Skeletal muscle tissue (tissue), 4 donors: ENCODE measurements around the gene DPM2. TPM values are rescaled to one million over a fixed set of nuclear protein-coding genes. Genes with fewer than 3 reads are reported as not detected.

Source experiments
- H3K27ac ChIP-seq: one replicate; pipeline ENCODE4 v1.7.0; 2013; ENCODE audit warnings: mild to moderate bottlenecking, low read depth, low read length, inconsistent platforms
- H3K27me3 ChIP-seq, 3 donors: one replicate each; pipeline ENCODE4 v1.7.0; 2013; ENCODE audit warnings: low read length in 3 of 3; ENCODE audit not compliant: control insufficient read depth in 3 of 3, insufficient read depth in 3 of 3
- H3K36me3 ChIP-seq, 3 donors: one replicate each; pipeline ENCODE4 v1.7.0; 2013; ENCODE audit warnings: low read length in 3 of 3; ENCODE audit not compliant: control insufficient read depth in 3 of 3, insufficient read depth in 3 of 3
- H3K4me1 ChIP-seq, 3 donors: one replicate each; pipeline ENCODE4 v1.7.0; 2013; ENCODE audit warnings: low read length in 3 of 3, mild to moderate bottlenecking in 3 of 3; ENCODE audit not compliant: control insufficient read depth in 3 of 3, insufficient read depth in 3 of 3
- H3K4me3 ChIP-seq, 3 donors: one replicate each; pipeline ENCODE4 v1.7.0; 2013; ENCODE audit warnings: low read length in 3 of 3
- H3K9ac ChIP-seq, 3 donors: one replicate each; pipeline ENCODE4 v1.7.0; 2013; ENCODE audit warnings: low read length in 3 of 3, mild to moderate bottlenecking in 3 of 3, moderate library complexity in 2 of 3, low read depth in 1 of 3
- H3K9me3 ChIP-seq, 3 donors: one replicate each; pipeline ENCODE4 v1.7.0; 2013; ENCODE audit warnings: low read length in 3 of 3; ENCODE audit not compliant: control insufficient read depth in 3 of 3
- total RNA-seq: library from RNA; depleted of rRNA; stranded (reverse); fragments of >200 nt; gene quantifications from one replicate; pipeline ENCODE4 v1.2.3, GENCODE V29; 2014
- donor health status: Osteomylitis.

The DPM2 gene
- total RNA-seq, 1 donor from 2014 or later = 7.3 TPM

DNA sequence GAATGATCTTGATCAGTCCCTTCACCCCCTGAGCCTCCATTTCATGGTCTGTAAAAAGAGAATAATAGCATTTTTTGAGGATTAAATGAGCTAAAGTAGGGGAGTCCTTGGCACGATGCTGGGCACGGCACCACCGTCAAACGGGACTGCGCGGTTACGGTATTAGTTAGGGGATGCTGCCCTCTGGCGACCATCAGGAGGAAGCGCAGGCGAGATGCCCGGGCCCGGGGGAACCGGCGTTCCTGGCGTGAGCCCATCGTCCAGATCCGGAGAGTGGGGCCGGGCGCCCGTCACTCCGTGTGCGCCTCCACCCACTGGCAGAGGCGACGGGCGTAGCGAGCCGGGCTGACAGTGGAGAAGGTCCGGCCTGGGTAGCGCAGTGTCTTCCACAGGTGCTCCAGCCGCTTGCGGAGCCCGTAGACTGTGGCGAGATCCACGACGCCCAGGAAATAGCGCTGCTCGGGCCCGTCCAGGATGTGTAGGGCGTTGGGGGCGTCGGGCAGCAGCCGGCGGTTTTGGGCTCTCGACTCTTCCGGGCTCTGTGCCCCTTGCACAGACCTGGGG lies 16.0 kb downstream of the DPM2 start:
- Histone ChIP-seq H3K4me1 (peaks cover 17 to 35% (median 34%) of the 10 kb centered on the region in 3 donors), H3K4me3 (peak overlapping the region in 2 of 3 donors; percentile 56 to 58), H3K9me3 (no peaks in the 10 kb centered on the region), H3K27me3 (peaks cover 5 to 25% (median 6%) of the 10 kb centered on the region in 3 donors), H3K9ac (peak overlapping the region; percentile 50 to 57 (median 53)), H3K27ac (no peak overlapping the region), H3K36me3 (no peaks in the 10 kb centered on the region)

DNA sequence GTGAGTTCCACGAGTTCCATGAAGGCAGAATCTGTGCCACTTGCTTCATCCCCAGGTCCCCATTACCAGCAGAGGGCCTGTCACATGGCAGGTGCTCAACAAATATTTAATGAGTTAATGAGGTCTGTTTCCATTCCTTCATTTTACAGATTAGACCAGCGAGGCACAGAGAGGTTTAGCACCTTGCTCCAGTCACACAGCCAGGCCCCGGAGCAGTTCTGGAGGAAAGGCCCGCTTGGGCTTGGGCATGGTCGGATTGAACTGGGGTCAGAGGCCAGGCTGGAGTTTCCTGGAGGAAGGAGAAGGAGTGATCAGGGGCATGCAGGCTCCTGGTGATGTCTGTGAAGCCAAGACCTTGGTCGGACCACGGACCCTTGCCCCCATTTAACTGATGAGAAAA lies 16.9 kb downstream of the DPM2 start:
- H3K4me3 ChIP-seq = no peak overlapping the region
- H3K4me1 ChIP-seq = peaks cover 25 to 44% (median 42%) of the 10 kb centered on the region in 3 donors
- peak overlapping the region in 1 of 3 donors; percentile 16 for H3K9ac ChIP-seq
- H3K27ac ChIP-seq = no peak overlapping the region
- H3K27me3 ChIP-seq = peaks cover 2 to 18% (median 3%) of the 10 kb centered on the region in 3 donors
- no peaks in the 10 kb centered on the region for H3K36me3 ChIP-seq
- no peaks in the 10 kb centered on the region for H3K9me3 ChIP-seq

DNA sequence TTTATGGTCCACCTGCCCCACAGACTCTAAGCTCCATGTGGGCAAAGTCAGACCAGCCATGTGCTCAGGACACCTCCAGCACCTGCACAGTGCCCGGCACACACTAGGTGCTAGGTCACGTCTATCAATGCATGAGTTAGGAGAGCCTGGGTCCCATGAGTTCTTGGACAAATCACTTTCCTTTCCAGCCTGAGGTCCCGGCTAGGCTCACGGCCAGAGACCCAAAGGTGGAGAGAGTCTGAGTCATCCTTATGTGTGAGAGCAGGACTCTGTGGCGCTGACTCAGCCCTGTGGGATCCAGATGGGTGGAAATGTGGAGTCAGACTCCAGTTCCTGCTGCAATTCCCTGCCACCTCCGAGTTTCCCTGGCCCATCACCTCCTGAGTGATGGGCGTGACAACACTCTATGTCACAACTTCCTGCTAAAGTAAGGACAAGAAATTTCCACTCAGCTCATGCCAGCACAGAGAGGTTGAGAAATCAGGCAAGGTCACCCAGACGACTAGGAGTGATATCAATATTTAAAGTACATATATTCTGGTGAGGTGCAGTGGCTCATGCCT lies 18.3 kb downstream of the DPM2 start:
- Histone ChIP-seq H3K9ac (peak overlapping the region in 1 of 3 donors; percentile 23), H3K4me3 (no peak overlapping the region), H3K27ac (peak overlapping the region; percentile 54), H3K27me3 (peaks cover 0 to 7% (median 0%) of the 10 kb centered on the region in 3 donors), H3K4me1 (peaks cover 26 to 54% (median 53%) of the 10 kb centered on the region in 3 donors), H3K36me3 (no peaks in the 10 kb centered on the region), H3K9me3 (no peaks in the 10 kb centered on the region)

DNA sequence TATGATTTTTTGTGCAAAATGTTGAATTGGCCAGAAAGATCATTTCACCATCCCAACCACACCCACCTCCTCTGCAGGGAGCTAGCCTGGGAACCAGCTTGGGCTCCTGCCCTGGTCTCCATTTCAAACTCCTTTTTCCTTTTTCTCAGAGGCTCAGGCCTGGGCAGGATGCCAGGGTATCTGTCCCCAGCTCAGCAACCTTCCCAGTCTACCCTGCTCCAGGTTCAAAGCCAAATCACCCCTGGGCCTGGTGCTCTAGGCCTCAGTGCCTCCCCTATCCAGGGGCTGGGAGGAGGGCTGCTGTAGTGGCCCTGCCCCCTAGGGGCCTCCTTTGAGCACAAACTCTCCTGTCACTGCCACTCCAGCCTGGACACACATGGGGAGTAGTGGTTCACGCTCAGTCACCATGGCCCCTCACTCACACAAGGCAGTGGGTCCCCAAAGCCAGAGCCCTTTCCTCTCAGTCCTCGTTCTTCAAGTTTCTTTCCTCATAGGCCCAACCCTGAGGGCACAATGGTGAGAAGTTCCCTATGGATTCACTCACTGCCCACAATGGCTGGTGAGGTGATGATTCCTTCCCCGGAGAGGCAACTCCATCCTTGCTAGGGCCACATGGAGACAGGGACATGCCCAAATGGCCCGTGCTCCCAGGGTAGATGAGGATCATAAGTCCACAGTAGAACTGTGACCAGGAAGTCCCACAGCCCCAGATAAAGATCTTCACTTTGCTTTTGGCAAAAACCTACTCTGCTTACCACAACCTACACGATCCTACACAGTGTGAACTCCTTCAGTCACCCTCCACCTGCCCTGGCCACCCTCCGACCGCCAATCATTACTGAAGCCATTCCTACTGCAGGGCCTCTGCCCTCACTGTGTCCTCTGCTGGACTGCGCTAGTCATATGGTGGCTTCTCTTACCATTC lies 19.2 kb downstream of the DPM2 start:
- H3K27ac ChIP-seq = peak overlapping the region; percentile 54
- peaks cover 0 to 2% (median 0%) of the 10 kb centered on the region in 3 donors for H3K36me3 ChIP-seq
- peaks cover 0 to 5% (median 0%) of the 10 kb centered on the region in 3 donors for H3K27me3 ChIP-seq
- H3K4me3 ChIP-seq = no peak overlapping the region
- H3K9me3 ChIP-seq = no peaks in the 10 kb centered on the region
- peak overlapping the region in 1 of 3 donors; percentile 3 for H3K9ac ChIP-seq
- H3K4me1 ChIP-seq = peaks cover 26 to 54% (median 53%) of the 10 kb centered on the region in 3 donors

DNA sequence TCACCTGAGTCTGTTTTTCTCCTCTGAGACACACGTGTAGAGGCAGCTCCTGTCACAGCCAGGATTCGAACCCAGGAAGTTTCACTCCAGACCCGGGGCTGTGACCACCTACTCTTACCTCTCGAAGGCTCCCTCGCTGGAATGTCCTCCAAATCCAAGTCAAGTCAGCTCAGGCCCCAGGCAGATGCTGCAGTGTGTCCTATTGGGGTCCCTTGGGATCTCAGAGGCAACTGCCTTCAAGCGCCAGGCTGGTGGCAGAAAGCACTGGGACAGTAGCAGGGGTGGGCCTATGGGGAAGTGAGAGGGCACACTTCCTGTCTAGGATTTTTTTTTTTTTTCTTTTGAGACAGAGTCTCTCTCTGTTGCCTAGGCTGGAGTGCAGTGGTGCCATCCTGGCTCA lies 20.1 kb downstream of the DPM2 start:
- H3K36me3 ChIP-seq = peaks cover 1 to 5% (median 2%) of the 10 kb centered on the region in 3 donors
- H3K9ac ChIP-seq = no peak overlapping the region
- H3K9me3 ChIP-seq = no peaks in the 10 kb centered on the region
- H3K4me3 ChIP-seq = peak overlapping the region in 1 of 3 donors; percentile 48
- peaks cover 26 to 54% (median 53%) of the 10 kb centered on the region in 3 donors for H3K4me1 ChIP-seq
- no peak overlapping the region for H3K27ac ChIP-seq
- peaks cover 0 to 4% (median 0%) of the 10 kb centered on the region in 3 donors for H3K27me3 ChIP-seq

DNA sequence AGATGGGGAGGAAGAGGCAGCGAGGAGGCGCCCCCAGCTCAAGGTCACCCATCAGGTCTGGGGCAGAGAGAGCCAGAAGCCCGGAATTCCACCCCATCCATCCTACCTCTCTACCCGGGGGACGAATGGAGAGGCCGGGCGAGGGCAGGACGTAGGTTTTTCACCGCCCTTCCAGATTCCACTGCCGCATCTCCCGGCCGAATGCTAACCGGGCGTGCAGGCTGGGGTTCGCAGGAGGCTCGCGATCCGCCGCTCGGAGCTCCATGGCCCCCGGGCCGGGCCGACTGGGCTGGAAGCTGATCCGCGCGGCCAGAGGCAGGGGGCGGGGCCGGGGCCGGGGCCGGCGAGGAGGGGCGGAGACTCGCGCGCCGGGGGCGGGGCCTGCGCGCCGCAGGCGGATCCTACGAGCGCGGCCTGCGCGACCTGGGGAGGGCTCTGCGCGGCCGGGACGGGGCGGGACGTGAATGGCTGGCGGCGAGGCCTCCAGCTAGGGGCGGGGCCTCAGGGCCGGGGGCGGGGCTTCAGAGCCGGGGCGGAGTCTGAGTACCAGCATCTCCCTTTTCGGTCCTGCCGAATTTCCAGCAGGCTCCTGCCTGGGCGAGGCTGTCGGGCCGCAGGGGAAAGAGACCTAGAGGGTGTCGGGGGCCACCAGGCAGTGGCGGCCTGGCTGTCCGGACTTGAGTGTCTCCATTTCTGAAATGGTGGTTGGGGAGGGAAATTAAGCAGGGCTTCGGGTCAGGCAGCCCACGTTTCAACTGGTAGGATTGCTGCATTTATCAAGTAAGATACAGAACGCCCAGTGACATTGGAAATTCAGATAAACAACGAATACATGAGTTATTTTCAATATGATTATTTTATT lies 20.7 kb downstream of the DPM2 start, which contains the start of gene ST6GALNAC4:
ST6GALNAC4 (minus strand) TSS at position 322 of the 862 bp plus-strand sequence. CDS start 622 bp downstream, outside the sequence.
- H3K36me3 ChIP-seq = peaks cover 6 to 11% (median 8%) of the 10 kb centered on the region in 3 donors
- H3K27me3 ChIP-seq = peaks cover 0 to 4% (median 0%) of the 10 kb centered on the region in 3 donors
- peak within 1 kb of the TSS; percentile 68 to 89 (median 75) for H3K4me3 ChIP-seq
- H3K9me3 ChIP-seq = no peaks in the 10 kb centered on the region
- peak within 1 kb of the TSS; percentile 76 to 85 (median 78) for H3K9ac ChIP-seq
- H3K27ac ChIP-seq = peak within 1 kb of the TSS; percentile 57
- H3K4me1 ChIP-seq = peaks cover 25 to 52% (median 51%) of the 10 kb centered on the region in 3 donors

DNA sequence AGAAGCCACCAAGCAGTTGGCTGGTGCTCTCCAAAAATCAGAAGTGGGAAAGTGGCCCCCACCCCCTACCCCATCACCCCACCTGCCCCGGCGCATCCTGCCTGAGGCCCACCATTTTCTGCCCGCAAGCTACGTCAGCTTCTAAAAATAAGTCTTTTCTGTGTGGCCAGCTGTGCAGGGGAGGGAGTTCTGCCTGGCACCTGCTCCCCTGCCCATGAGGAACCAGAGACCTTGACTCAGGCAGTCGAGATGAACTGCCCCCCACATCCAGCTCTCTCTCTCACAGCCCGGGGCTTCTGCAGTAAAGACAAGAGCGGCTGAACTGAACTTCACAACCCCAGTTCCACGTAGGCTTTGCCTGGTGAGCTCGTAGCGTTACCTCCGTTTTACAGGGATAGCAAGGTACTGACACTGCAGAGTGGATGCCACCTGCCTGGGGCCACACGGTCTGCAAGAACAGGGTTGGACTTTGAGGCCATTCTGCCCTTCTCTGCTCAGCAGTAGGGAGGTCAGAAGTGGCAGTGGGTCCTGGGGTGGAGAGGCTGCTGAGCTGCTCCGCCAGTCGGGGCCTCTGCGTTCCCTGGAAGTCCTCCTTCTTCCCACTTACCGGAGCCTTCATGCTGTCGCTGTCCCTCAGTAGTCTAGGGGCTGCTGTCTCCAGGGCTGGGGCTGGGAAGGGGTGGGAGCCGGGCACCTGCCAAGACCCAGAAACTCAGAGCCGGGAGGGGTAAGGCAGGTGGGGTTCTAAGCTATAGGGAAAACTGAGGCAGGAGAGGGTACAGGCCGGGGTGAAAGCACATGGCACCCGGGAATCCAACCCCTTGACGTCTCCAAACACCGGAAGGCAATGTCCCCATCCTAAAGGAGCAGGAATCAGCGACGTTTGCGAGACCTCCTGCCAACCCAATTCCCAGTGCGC lies 21.6 kb downstream of the DPM2 start:
- H3K9me3 ChIP-seq = no peaks in the 10 kb centered on the region

DNA sequence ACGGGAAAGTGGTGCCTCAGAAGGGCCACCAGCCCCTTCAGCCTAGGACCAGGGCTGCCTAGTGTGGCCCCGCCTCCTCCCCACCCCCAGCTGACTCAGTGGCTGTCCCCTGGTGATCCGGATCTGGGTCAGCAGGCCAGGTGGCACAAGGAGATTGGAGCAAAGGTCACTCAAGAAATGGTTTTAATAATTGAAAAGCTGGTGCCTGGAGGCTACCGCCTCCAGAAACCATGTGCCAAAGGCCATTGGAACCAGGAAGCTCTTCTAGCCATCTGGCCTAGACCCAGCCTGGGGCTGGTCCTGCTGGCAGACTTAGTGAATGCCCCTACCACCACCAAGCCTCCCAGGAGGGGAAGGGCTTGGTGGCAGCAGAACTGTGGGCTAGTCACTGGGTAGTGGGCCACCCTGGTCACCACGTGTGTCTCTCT lies 22.3 kb downstream of the DPM2 start:
- H3K27ac ChIP-seq = peak overlapping the region; percentile 57
- H3K9ac ChIP-seq = no peak overlapping the region
- no peaks in the 10 kb centered on the region for H3K9me3 ChIP-seq
- no peaks in the 10 kb centered on the region for H3K27me3 ChIP-seq
- no peak overlapping the region for H3K4me3 ChIP-seq
- peaks cover 11 to 21% (median 17%) of the 10 kb centered on the region in 3 donors for H3K36me3 ChIP-seq
- H3K4me1 ChIP-seq = peaks cover 20 to 47% (median 43%) of the 10 kb centered on the region in 3 donors

More for the DNA sequence above, 21.6 kb downstream of the DPM2 start:
- Histone ChIP-seq H3K27ac (peak overlapping the region; percentile 57), H3K27me3 (no peaks in the 10 kb centered on the region), H3K9ac (peak overlapping the region; percentile 76 to 85 (median 78)), H3K4me3 (peak overlapping the region; percentile 68 to 89 (median 75)), H3K36me3 (peaks cover 9 to 15% (median 12%) of the 10 kb centered on the region in 3 donors), H3K4me1 (peaks cover 17 to 46% (median 43%) of the 10 kb centered on the region in 3 donors)
